A549 (cell line): ENCODE results near the gene ODAD2. TPM values are rescaled to one million over a fixed set of nuclear protein-coding genes. Genes with fewer than 3 reads are reported as not detected.

Experiments used
- ATAC-seq, 2 experiments: fragments of 200-7000 bp in 1 of 2; fragments of >200 bp in 1 of 2; cut with Nextera tagmentation in 1 of 2; cut with Tn5 transposase in 1 of 2; 3 replicates each; pipeline versions ENCODE4 v1.8.0 to v1.9.1; 2018 to 2020; ENCODE audit warnings: mild to moderate bottlenecking in 1 of 2, moderate library complexity in 1 of 2
- CTCF ChIA-PET: fragments of 300-600 bp; sonication (Branson Sonifier 250); formaldehyde crosslinking; extraction: SDS; loops from one replicate; lab custom pipeline; 2021; ENCODE audit warnings: antibody characterized with exemption, inconsistent platforms; lab: Yijun Ruan, JAX
- POLR2A ChIA-PET: fragments of 350-600 bp; formaldehyde crosslinking; extraction: SDS; loops from one replicate; lab custom pipeline; 2021; ENCODE audit warnings: antibody characterized with exemption, inconsistent platforms; lab: Yijun Ruan, JAX
- DNase-seq, 2 experiments: peaks; one replicate each; pipeline versions ENCODE4 v3.0.0 to v3.0.0-alpha.2; 2011 to 2016; ENCODE audit warnings: low read depth in 1 of 2, low spot score in 1 of 2
- FAIRE-seq: peaks from 2 replicates; lab custom pipeline; 2011; peaks lifted over from hg19 to GRCh38; lab: Jason Lieb, UNC
- H3K27ac ChIP-seq, 2 experiments: fragments of >200 bp; sonication (Bioruptor Twin); formaldehyde crosslinking; 3 replicates each; pipeline ENCODE4 v1.5.1; 2016 to 2017
- H3K4me1 ChIP-seq: fragments of >200 bp; sonication (Bioruptor Twin); formaldehyde crosslinking; 3 replicates; pipeline ENCODE4 v1.6.1; 2016
- H3K4me2 ChIP-seq: fragments of >200 bp; sonication (Bioruptor Twin); formaldehyde crosslinking; 3 replicates; pipeline ENCODE4 v1.6.1; 2016
- H3K4me3 ChIP-seq: fragments of >200 bp; sonication (Bioruptor Twin); formaldehyde crosslinking; 3 replicates; pipeline ENCODE4 v1.5.1; 2016
- H3K9me3 ChIP-seq: fragments of >200 bp; sonication (Bioruptor Twin); formaldehyde crosslinking; 3 replicates; pipeline ENCODE4 v1.6.1; 2016
- BHLHE40 ChIP-seq: IDR thresholded peaks from 2 replicates; pipeline ENCODE4 v1.6.1; 2012; ENCODE audit warnings: low read depth, low read length, inconsistent platforms
- CBX8 ChIP-seq: fragments of 200-600 bp; sonication (generic); IDR thresholded peaks from 2 replicates; pipeline ENCODE4 v1.6.1; 2016
- EHF ChIP-seq: fragments of 250-450 bp; sonication (Bioruptor Pico); IDR thresholded peaks from 2 replicates; pipeline ENCODE4 v1.5.0; 2020; ENCODE audit warnings: mild to moderate bottlenecking
- EHMT2 ChIP-seq: fragments of 200-600 bp; sonication (generic); IDR thresholded peaks from 2 replicates; pipeline ENCODE4 v1.6.1; 2016; ENCODE audit warnings: antibody characterized with exemption, low read depth, mild to moderate bottlenecking, moderate library complexity
- ESRRA ChIP-seq: fragments of 150-350 bp; IDR thresholded peaks from 2 replicates; pipeline ENCODE4 v1.6.1; 2014; ENCODE audit warnings: mild to moderate bottlenecking, low read length, borderline replicate concordance
- FOSL2 ChIP-seq, 2 experiments: fragments of 450-650 bp in 1 of 2; fragments of >200 bp in 1 of 2; sonication (Bioruptor Twin) in 1 of 2; formaldehyde crosslinking; IDR thresholded peaks; 2 replicates each; pipeline versions ENCODE4 v1.5.0 to v1.6.1; 2016 to 2020; ENCODE audit warnings: mild to moderate bottlenecking in 1 of 2, moderate library complexity in 1 of 2
- HDAC2 ChIP-seq: fragments of 200-600 bp; sonication (generic); IDR thresholded peaks from 2 replicates; pipeline ENCODE4 v1.6.1; 2016
- KDM1A ChIP-seq: fragments of 200-600 bp; sonication (generic); IDR thresholded peaks from 2 replicates; pipeline ENCODE4 v1.6.1; 2016; ENCODE audit warnings: low read depth, mild to moderate bottlenecking
- MAFK ChIP-seq: fragments of 450-650 bp; IDR thresholded peaks from 2 replicates; pipeline ENCODE4 v1.6.1; 2014; ENCODE audit not compliant: partially characterized antibody
- MYC ChIP-seq: IDR thresholded peaks from 2 replicates; pipeline ENCODE4 v1.6.1; 2012; ENCODE audit warnings: mild to moderate bottlenecking, inconsistent platforms, low read length, improper control_type of control experiment, borderline replicate concordance
- NFE2L2 ChIP-seq: fragments of 150-350 bp; conservative IDR thresholded peaks from 2 replicates; pipeline ENCODE4 v1.6.1; 2014; ENCODE audit warnings: low read length
- PHF8 ChIP-seq: fragments of 200-600 bp; sonication (generic); IDR thresholded peaks from 2 replicates; pipeline ENCODE4 v1.6.1; 2016; ENCODE audit warnings: low read depth, mild to moderate bottlenecking, antibody characterized with exemption, moderate library complexity, borderline replicate concordance
- POLR2A ChIP-seq: IDR thresholded peaks from 2 replicates; pipeline ENCODE4 v1.6.1; 2012; ENCODE audit warnings: mild to moderate bottlenecking, low read length
- RARB ChIP-seq: fragments of 250-450 bp; sonication (Bioruptor Pico); IDR thresholded peaks from 2 replicates; pipeline ENCODE4 v1.8.0; 2021; ENCODE audit warnings: mild to moderate bottlenecking, moderate library complexity
- RFX5 ChIP-seq: fragments of 450-650 bp; IDR thresholded peaks from 2 replicates; pipeline ENCODE4 v1.7.1; 2014; ENCODE audit warnings: antibody characterized with exemption, mild to moderate bottlenecking, moderate library complexity
- RNF2 ChIP-seq: fragments of 200-600 bp; sonication (generic); IDR thresholded peaks from 2 replicates; pipeline ENCODE4 v1.6.1; 2016; ENCODE audit warnings: low read depth, mild to moderate bottlenecking, antibody characterized with exemption, moderate library complexity, borderline replicate concordance
- SMC3 ChIP-seq: fragments of >200 bp; sonication (Bioruptor Twin); formaldehyde crosslinking; IDR thresholded peaks from 3 replicates; pipeline ENCODE4 v1.6.1; 2018; ENCODE audit warnings: inconsistent platforms
- TP53 ChIP-seq: fragments of 250-450 bp; sonication (Bioruptor Pico); IDR thresholded peaks from 2 replicates; pipeline ENCODE4 v1.5.0; 2021; ENCODE audit warnings: mild to moderate bottlenecking, moderate library complexity
- ZNF302 ChIP-seq: fragments of 250-450 bp; sonication (Bioruptor Pico); IDR thresholded peaks from 2 replicates; pipeline ENCODE4 v1.9.0; 2021; ENCODE audit warnings: inconsistent platforms, mild to moderate bottlenecking, moderate library complexity
- ZSCAN20 ChIP-seq: fragments of 250-450 bp; sonication (Bioruptor Pico); IDR thresholded peaks from 2 replicates; pipeline ENCODE4 v1.8.0; 2022; ENCODE audit warnings: mild to moderate bottlenecking, moderate library complexity
- WGBS: methylation state at CpG from one replicate; pipeline ENCODE4 v1.1.6; 2017; ENCODE audit errors: missing lambda C conversion rate; 5-methylcytosine and 5-hydroxymethylcytosine counted together
- polyA plus RNA-seq, 4 experiments: library from polyadenylated mRNA; depleted of rRNA in 3 of 4; stranded (reverse); fragments of >200 nt; fragmentation: RNase III in 1 of 4; extraction: RNeasy Plus Mini Kit Qiagen cat#74134 plus additional on column Dnase treatment in 1 of 4; gene quantifications; 2 replicates in 3 of 4; 3 replicates in 1 of 4; pipeline ENCODE4 v1.2.3, GENCODE V29; 2011 to 2017
- TF ChIP-seq, protein P1 (sequence below): IDR thresholded peaks from 2 replicates; pipeline ENCODE4 v1.6.1; 2012; ENCODE audit warnings: low read depth, borderline replicate concordance
- TF ChIP-seq, protein P2 (sequence below): fragments of >200 bp; sonication (Bioruptor Twin); formaldehyde crosslinking; IDR thresholded peaks from 3 replicates; pipeline ENCODE4 v1.6.1; 2016
- TF ChIP-seq, protein P3 (sequence below): fragments of 250-450 bp; sonication (Bioruptor Pico); IDR thresholded peaks from 2 replicates; pipeline ENCODE4 v1.5.0; 2021; ENCODE audit warnings: mild to moderate bottlenecking, moderate library complexity, borderline replicate concordance
- TF ChIP-seq, protein P4 (sequence below): fragments of 250-450 bp; sonication (Bioruptor Pico); IDR thresholded peaks from 2 replicates; pipeline ENCODE4 v1.5.0; 2020; ENCODE audit warnings: low read depth, mild to moderate bottlenecking, moderate library complexity
- TF ChIP-seq, protein P5 (sequence below): fragments of 150-350 bp; IDR thresholded peaks from 2 replicates; pipeline ENCODE4 v1.6.1; 2014; ENCODE audit warnings: low read depth, mild to moderate bottlenecking, low read length
- TF ChIP-seq, protein P6 (sequence below): IDR thresholded peaks from 2 replicates; pipeline ENCODE4 v1.6.1; 2012

The ODAD2 gene
- polyA plus RNA-seq, 2 of the 4 experiments (the other 2 are of a cell fraction) = not detected

DNA sequence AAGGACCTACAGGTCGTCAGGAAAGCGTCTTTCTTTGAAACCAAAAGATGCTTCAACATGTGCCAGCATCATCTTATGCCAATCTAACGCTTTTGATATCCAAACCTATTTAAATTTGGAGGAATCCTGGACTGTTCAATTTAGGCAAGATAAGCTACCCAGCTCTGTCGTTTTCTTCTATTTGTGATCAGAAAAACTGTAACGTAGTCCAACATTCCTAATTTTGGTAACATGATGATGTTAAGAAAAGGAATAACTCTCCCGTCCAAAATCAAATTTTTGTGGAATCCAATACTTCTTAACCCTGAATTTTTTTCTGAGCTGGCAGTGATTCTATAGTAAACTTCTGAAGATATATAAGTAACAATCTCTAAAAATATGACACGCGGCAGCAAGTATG, 160.0 kb downstream of the ODAD2 start (continued):
- TF ChIP-seq EHF (no peak), NFE2L2 (no peak), EHMT2 (no peak), RFX5 (no peak), BHLHE40 (no peak), SMC3 (no peak)
- TF ChIP-seq, protein P1, sequence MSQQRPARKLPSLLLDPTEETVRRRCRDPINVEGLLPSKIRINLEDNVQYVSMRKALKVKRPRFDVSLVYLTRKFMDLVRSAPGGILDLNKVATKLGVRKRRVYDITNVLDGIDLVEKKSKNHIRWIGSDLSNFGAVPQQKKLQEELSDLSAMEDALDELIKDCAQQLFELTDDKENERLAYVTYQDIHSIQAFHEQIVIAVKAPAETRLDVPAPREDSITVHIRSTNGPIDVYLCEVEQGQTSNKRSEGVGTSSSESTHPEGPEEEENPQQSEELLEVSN = no peak
- TF ChIP-seq, protein P2, sequence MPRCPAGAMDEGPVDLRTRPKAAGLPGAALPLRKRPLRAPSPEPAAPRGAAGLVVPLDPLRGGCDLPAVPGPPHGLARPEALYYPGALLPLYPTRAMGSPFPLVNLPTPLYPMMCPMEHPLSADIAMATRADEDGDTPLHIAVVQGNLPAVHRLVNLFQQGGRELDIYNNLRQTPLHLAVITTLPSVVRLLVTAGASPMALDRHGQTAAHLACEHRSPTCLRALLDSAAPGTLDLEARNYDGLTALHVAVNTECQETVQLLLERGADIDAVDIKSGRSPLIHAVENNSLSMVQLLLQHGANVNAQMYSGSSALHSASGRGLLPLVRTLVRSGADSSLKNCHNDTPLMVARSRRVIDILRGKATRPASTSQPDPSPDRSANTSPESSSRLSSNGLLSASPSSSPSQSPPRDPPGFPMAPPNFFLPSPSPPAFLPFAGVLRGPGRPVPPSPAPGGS = no peak

DNA sequence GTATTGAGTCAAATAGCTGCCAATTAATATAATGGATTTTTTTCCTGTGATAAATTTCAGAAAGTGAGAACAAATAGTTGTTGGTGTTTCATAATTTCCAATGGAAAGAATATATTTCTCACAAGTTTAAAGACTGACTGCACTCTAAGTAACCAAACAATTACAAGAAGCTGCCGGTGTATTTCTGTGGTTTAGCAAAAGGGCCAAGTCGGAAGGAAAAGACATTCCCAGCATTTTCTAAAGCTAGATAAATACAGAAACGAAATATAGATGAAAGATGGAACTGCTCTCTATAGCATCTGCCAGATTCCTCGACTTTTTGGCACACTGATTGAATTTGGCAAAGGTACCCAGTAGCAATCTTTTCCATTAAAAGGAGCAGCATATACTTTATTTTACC, 160.5 kb downstream of the ODAD2 start:
- H3K4me2 ChIP-seq = no peak overlapping the region
- POLR2A ChIA-PET = no interaction called here
- no peaks in the 10 kb centered on the region for H3K9me3 ChIP-seq
- ATAC-seq (no peak), FAIRE-seq (no peak), DNase-seq (no peak)
- TF ChIP-seq, protein P3, sequence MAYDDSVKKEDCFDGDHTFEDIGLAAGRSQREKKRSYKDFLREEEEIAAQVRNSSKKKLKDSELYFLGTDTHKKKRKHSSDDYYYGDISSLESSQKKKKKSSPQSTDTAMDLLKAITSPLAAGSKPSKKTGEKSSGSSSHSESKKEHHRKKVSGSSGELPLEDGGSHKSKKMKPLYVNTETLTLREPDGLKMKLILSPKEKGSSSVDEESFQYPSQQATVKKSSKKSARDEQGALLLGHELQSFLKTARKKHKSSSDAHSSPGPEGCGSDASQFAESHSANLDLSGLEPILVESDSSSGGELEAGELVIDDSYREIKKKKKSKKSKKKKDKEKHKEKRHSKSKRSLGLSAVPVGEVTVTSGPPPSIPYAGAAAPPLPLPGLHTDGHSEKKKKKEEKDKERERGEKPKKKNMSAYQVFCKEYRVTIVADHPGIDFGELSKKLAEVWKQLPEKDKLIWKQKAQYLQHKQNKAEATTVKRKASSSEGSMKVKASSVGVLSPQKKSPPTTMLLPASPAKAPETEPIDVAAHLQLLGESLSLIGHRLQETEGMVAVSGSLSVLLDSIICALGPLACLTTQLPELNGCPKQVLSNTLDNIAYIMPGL = no peak
- TF ChIP-seq, protein P4, sequence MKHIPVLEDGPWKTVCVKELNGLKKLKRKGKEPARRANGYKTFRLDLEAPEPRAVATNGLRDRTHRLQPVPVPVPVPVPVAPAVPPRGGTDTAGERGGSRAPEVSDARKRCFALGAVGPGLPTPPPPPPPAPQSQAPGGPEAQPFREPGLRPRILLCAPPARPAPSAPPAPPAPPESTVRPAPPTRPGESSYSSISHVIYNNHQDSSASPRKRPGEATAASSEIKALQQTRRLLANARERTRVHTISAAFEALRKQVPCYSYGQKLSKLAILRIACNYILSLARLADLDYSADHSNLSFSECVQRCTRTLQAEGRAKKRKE (CRISPR knock-in tag) = no peak
- TF ChIP-seq, protein P2 = no peak
- TF ChIP-seq ESRRA (no peak), RNF2 (no peak), MYC (no peak)
- no peak overlapping the region for H3K27ac ChIP-seq
- CTCF ChIA-PET = no interaction called here
- H3K4me3 ChIP-seq = no peak overlapping the region
- no peaks in the 10 kb centered on the region for H3K4me1 ChIP-seq
- WGBS = 28% methylated on average over 4 of the region's 4 CpGs

DNA sequence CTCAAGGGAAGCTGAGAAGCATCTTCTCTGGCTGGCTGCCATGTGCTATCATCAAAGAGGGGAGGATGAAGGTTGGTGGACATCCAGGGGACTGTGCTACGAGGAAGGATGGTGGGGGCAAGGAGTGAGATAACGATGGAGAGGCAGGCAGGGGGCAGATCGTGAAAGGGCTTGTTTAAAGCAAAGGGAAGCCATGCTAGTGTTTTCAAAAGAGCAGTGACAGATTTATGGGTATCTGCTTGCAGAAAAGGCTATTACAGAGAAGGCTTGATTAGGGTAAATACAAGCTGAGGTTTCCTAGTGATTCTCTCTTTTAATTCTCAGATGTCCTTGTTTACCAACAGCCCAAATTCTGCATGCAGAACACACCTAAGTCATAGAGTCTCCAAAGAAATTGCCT, 164.4 kb downstream of the ODAD2 start:
- no peak for FAIRE-seq
- POLR2A ChIA-PET = no interaction called here
- no peak for ATAC-seq
- Histone ChIP-seq H3K27ac (no peak overlapping the region), H3K9me3 (no peaks in the 10 kb centered on the region), H3K4me2 (no peak overlapping the region), H3K4me3 (no peak overlapping the region), H3K4me1 (no peaks in the 10 kb centered on the region)
- no peak for DNase-seq
- WGBS = 5% methylated on average over 3 of the region's 3 CpGs
- CTCF ChIA-PET = no interaction called here
- TF ChIP-seq CBX8 (no peak), FOSL2 (IDR thresholded peaks at IDR 0.05) (no peak), FOSL2 (CRISPR knock-in tag; IDR thresholded peaks at IDR 0.05) (no peak), ESRRA (no peak), HDAC2 (no peak), EHMT2 (no peak), PHF8 (no peak), KDM1A (no peak), RARB (CRISPR knock-in tag) (no peak), ZSCAN20 (CRISPR knock-in tag) (no peak), POLR2A (no peak), BHLHE40 (no peak), TP53 (CRISPR knock-in tag) (no peak), RNF2 (no peak), ZNF302 (CRISPR knock-in tag) (no peak), MAFK (no peak)
- TF ChIP-seq, protein P5, sequence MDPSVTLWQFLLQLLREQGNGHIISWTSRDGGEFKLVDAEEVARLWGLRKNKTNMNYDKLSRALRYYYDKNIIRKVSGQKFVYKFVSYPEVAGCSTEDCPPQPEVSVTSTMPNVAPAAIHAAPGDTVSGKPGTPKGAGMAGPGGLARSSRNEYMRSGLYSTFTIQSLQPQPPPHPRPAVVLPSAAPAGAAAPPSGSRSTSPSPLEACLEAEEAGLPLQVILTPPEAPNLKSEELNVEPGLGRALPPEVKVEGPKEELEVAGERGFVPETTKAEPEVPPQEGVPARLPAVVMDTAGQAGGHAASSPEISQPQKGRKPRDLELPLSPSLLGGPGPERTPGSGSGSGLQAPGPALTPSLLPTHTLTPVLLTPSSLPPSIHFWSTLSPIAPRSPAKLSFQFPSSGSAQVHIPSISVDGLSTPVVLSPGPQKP = no peak
- TF ChIP-seq, protein P6, sequence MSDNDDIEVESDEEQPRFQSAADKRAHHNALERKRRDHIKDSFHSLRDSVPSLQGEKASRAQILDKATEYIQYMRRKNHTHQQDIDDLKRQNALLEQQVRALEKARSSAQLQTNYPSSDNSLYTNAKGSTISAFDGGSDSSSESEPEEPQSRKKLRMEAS = no peak
- TF ChIP-seq, protein P2 = no peak
